ENCODE results near the gene PRCD. TPM values are rescaled to one million over a fixed set of nuclear protein-coding genes. Genes with fewer than 3 reads are reported as not detected.

Gene PRCD
- polyA plus RNA-seq, 1 donor (not counting 4 experiments of a cell fraction or from before 2014, with no cell fraction given): 1.2 TPM

- H3K4me2 ChIP-seq (ENCODE audit: control insufficient read depth, extremely low read depth, insufficient read depth, low read depth, low read length): peak within 1 kb of the TSS; percentile 37
- no peak for FAIRE-seq
- DNase-seq (ENCODE audit: low read depth, low spot score): no peak
- H3K9me1 ChIP-seq (ENCODE audit: control insufficient read depth, extremely low read depth, insufficient read depth, low read length): no peaks in the 10 kb centered on the region
- H3K27me3 ChIP-seq (ENCODE audit: control insufficient read depth, extremely low read depth, insufficient read depth, low read length): peaks cover 29% of the 10 kb centered on the region
- H3K36me3 ChIP-seq (ENCODE audit: control insufficient read depth in 2 of 2, extremely low read depth in 1 of 2, insufficient read depth in 2 of 2, low read length in 2 of 2): no peaks in the 10 kb centered on the region
- dilution Hi-C loops (cut with MboI; ENCODE audit: extremely low pct_ligation_motif_present, low sequenced_read_pairs): no loop called here
- no peaks in the 10 kb centered on the region for H3K9me3 ChIP-seq (ENCODE audit: control insufficient read depth, low read depth, low read length)
- H3K9ac ChIP-seq (ENCODE audit: control insufficient read depth, extremely low read depth, insufficient read depth, low read length): peak within 1 kb of the TSS; percentile 9
- peaks cover 29% of the 10 kb centered on the region for H3K4me1 ChIP-seq (ENCODE audit: control insufficient read depth, extremely low read depth, insufficient read depth, low read length)
- H3K27ac ChIP-seq (ENCODE audit: control insufficient read depth, insufficient read depth, low read length): no peak within 1 kb of the TSS
- TF ChIP-seq, protein P1, sequence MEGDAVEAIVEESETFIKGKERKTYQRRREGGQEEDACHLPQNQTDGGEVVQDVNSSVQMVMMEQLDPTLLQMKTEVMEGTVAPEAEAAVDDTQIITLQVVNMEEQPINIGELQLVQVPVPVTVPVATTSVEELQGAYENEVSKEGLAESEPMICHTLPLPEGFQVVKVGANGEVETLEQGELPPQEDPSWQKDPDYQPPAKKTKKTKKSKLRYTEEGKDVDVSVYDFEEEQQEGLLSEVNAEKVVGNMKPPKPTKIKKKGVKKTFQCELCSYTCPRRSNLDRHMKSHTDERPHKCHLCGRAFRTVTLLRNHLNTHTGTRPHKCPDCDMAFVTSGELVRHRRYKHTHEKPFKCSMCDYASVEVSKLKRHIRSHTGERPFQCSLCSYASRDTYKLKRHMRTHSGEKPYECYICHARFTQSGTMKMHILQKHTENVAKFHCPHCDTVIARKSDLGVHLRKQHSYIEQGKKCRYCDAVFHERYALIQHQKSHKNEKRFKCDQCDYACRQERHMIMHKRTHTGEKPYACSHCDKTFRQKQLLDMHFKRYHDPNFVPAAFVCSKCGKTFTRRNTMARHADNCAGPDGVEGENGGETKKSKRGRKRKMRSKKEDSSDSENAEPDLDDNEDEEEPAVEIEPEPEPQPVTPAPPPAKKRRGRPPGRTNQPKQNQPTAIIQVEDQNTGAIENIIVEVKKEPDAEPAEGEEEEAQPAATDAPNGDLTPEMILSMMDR (optimal IDR thresholded peaks at IDR 0.05 in 1 of 3, IDR thresholded peaks at IDR 0.05 in 1 of 3, conservative IDR thresholded peaks at IDR 0.05 in 1 of 3; ENCODE audit: extremely low read depth in 1 of 3, insufficient read depth in 2 of 3, low read length in 3 of 3): no peak
- peak; percentile 38 for TF ChIP-seq EZH2 (IDR thresholded peaks at IDR 0.05; ENCODE audit: low read length)
- H3K4me3 ChIP-seq (ENCODE audit: control insufficient read depth in 2 of 3, extremely low read depth in 1 of 3, insufficient read depth in 2 of 3, low read depth in 1 of 3, low read length in 3 of 3): peak within 1 kb of the TSS; percentile 17 to 27 (median 25)
- H2AFZ ChIP-seq (ENCODE audit: control insufficient read depth, low read length): no peak within 1 kb of the TSS
- no peaks in the 10 kb centered on the region for H3K79me2 ChIP-seq (ENCODE audit: control insufficient read depth, insufficient read depth, low read length)
- no peaks in the 10 kb centered on the region for H4K20me1 ChIP-seq (ENCODE audit: control insufficient read depth, extremely low read depth, insufficient read depth, low read length)
These were observed 2.1 kb upstream of the PRCD start, which contains the start of gene CYGB for GRCh38 chr17:76537578-76538280. Gene CYGB, minus strand, starts transcription at chr17:76537709. Its CDS starts 167 bp downstream, at chr17:76537542.

DNA sequence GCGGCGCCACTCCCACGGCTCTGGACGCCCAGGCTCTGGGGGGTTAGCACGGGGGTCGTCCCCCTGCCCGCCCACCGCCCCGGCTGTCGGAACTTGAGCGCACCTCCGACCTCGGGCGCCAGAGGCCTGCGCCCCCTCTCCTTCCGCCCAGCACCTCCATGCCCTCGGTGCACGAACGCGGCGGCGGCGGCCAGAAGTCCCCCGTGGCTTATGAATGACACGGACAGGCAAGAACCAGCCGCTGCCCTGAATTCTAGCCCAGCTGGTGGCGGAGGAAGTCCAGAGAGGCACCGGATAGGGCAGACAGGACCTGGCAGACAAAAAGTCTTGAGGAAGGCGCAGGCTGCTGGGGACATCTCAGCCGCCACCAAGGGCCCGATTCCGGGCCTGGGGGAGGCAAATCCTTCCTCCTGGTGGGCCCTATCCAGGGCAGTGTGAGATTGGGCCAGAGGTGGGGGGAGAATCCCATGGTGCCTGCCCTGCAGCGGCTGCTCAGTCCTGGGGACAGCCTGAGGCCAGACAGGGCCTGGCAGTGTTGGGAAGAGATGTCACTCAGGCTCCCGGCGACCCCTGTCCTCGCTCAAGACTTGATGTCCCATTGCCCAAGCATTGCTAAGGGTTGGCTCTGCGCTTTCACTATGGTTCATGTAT lies 1.4 kb upstream of the PRCD start:
- Histone ChIP-seq H3K4me3 (ENCODE audit: control insufficient read depth in 2 of 3, extremely low read depth in 1 of 3, insufficient read depth in 2 of 3, low read depth in 1 of 3, low read length in 3 of 3) (no peak overlapping the region), H3K4me2 (ENCODE audit: control insufficient read depth, extremely low read depth, insufficient read depth, low read depth, low read length) (no peak overlapping the region)
- dilution Hi-C loops (cut with MboI; ENCODE audit: extremely low pct_ligation_motif_present, low sequenced_read_pairs): no loop called here

More for the DNA sequence above, 1.4 kb upstream of the PRCD start:
- Histone ChIP-seq H2AFZ (ENCODE audit: control insufficient read depth, low read length) (no peak overlapping the region), H3K27me3 (ENCODE audit: control insufficient read depth, extremely low read depth, insufficient read depth, low read length) (peaks cover 35% of the 10 kb centered on the region), H3K9me3 (ENCODE audit: control insufficient read depth, low read depth, low read length) (no peaks in the 10 kb centered on the region), H3K79me2 (ENCODE audit: control insufficient read depth, insufficient read depth, low read length) (no peaks in the 10 kb centered on the region), H3K27ac (ENCODE audit: control insufficient read depth, insufficient read depth, low read length) (no peak overlapping the region), H3K4me1 (ENCODE audit: control insufficient read depth, extremely low read depth, insufficient read depth, low read length) (peaks cover 24% of the 10 kb centered on the region), H3K9ac (ENCODE audit: control insufficient read depth, extremely low read depth, insufficient read depth, low read length) (no peak overlapping the region), H4K20me1 (ENCODE audit: control insufficient read depth, extremely low read depth, insufficient read depth, low read length) (no peaks in the 10 kb centered on the region), H3K36me3 (ENCODE audit: control insufficient read depth in 2 of 2, extremely low read depth in 1 of 2, insufficient read depth in 2 of 2, low read length in 2 of 2) (peaks cover 0 to under 1% of the 10 kb centered on the region in 2 experiments), H3K9me1 (ENCODE audit: control insufficient read depth, extremely low read depth, insufficient read depth, low read length) (no peaks in the 10 kb centered on the region)
- TF ChIP-seq, protein P1 (optimal IDR thresholded peaks at IDR 0.05 in 1 of 3, IDR thresholded peaks at IDR 0.05 in 1 of 3, conservative IDR thresholded peaks at IDR 0.05 in 1 of 3; ENCODE audit: extremely low read depth in 1 of 3, insufficient read depth in 2 of 3, low read length in 3 of 3): no peak
- TF ChIP-seq EZH2 (IDR thresholded peaks at IDR 0.05; ENCODE audit: low read length): no peak
- FAIRE-seq (no peak), DNase-seq (ENCODE audit: low read depth, low spot score) (no peak)

Data from keratinocyte (primary cell).